Measurements from ENCODE around the gene KLK2. TPM values are rescaled to one million over a fixed set of nuclear protein-coding genes. Genes with fewer than 3 reads are reported as not detected.

The KLK2 gene
- total and polyA plus RNA-seq, 2 of the 8 experiments (the other 6 are each of a cell fraction or from before 2014, with no cell fraction given) = 0.20 TPM; not detected in 1

DNA sequence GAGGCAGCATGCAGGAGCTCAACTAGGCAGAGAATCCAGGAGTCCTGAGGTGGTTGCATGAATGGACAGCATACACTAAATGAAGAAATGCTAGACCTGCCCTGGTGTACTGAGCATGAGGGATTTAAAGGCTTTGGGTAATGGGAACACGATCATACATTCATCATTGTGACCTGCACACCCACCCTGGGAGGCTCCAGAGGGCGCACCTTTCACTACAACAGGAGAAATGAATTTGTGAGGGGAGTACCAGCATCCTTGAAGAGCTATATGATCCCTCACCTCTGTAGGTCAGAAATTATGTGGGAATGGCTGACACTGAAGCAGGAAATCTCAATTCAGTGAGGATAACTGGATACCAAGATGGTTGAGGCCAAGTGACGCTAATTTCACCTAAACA is 8.9 kb downstream of the KLK2 start:
- Histone ChIP-seq H3K9ac (replicated peaks in 1 of 4; ENCODE audit: extremely low read depth in 1 of 4, low read depth in 3 of 4, low read length in 3 of 4) (no peak overlapping the region), H3K27me3 (replicated peaks in 1 of 4; ENCODE audit: control insufficient read depth in 3 of 4, extremely low read depth in 1 of 4, insufficient read depth in 3 of 4, low read length in 3 of 4) (peaks cover 0 to 4% (median 1%) of the 10 kb centered on the region in 4 experiments; a peak in 4 of 7 replicates), H3K79me2 (ENCODE audit: control insufficient read depth in 1 of 2, insufficient read depth in 2 of 2, low read length in 2 of 2) (no peaks in the 10 kb centered on the region), H2AK5ac (ENCODE audit: low read depth, low read length) (no peak overlapping the region), H2AFZ (ENCODE audit: low read length) (no peak overlapping the region), H3K4me1 (replicated peaks in 1 of 4; ENCODE audit: control insufficient read depth in 3 of 4, insufficient read depth in 4 of 4, low read length in 3 of 4) (peaks cover 0 to 9% (median 1%) of the 10 kb centered on the region in 4 experiments; a peak in 2 of 7 replicates), H3K27ac (ENCODE audit: low read depth, low read length) (no peak overlapping the region), H3K23me2 (ENCODE audit: low read depth, low read length) (no peaks in the 10 kb centered on the region), H4K5ac (ENCODE audit: insufficient read length, low read depth, low read length) (no peak overlapping the region), H2BK15ac (ENCODE audit: low read length) (no peak overlapping the region), H3K9me3 (ENCODE audit: insufficient read depth in 2 of 2, low read depth in 1 of 2, low read length in 1 of 2) (no peaks in the 10 kb centered on the region), H2BK5ac (ENCODE audit: low read depth, low read length) (no peak overlapping the region), H2BK20ac (ENCODE audit: low read length) (no peak overlapping the region), H3K36me3 (ENCODE audit: control insufficient read depth in 2 of 4, insufficient read depth in 4 of 4, low read length in 3 of 4) (no peaks in the 10 kb centered on the region), H3K4me3 (ENCODE audit: extremely low read depth in 1 of 4, insufficient read depth in 2 of 4, low read depth in 3 of 4, low read length in 4 of 4) (no peak overlapping the region), H3K79me1 (ENCODE audit: low read depth, low read length) (no peaks in the 10 kb centered on the region), H3K14ac (ENCODE audit: insufficient read length) (no peak overlapping the region), H3K18ac (ENCODE audit: extremely low read depth, low read length) (no peak overlapping the region), H4K8ac (ENCODE audit: extremely low read depth, insufficient read depth, low read length) (no peak overlapping the region), H3K56ac (replicated peaks; ENCODE audit: insufficient read length, low read depth, low read length) (no peak overlapping the region), H3K4ac (replicated peaks; ENCODE audit: insufficient read length, low read depth, low read length) (no peak overlapping the region), H2BK120ac (replicated peaks; ENCODE audit: low read depth, low read length) (no peak overlapping the region), H4K91ac (replicated peaks; ENCODE audit: insufficient read length, low read length) (no peak overlapping the region), H4K20me1 (replicated peaks in 1 of 2; ENCODE audit: control insufficient read depth in 1 of 2, insufficient read depth in 2 of 2, low read length in 2 of 2) (no peaks in the 10 kb centered on the region), H2BK12ac (ENCODE audit: low read depth, low read length) (no peak overlapping the region), H3K23ac (ENCODE audit: insufficient read length) (no peak overlapping the region), H3K4me2 (ENCODE audit: insufficient read depth in 1 of 2, low read depth in 2 of 2, low read length in 2 of 2) (no peak overlapping the region)
- DNase-seq (ENCODE audit: low read depth in 1 of 2, low spot score in 2 of 2) (no peak), FAIRE-seq (no peak)
- POLR2A ChIA-PET (ENCODE audit: partially characterized antibody) = no interaction called here
- WGBS, 2 experiments (ENCODE audit: extremely low coverage in 1 of 2, insufficient coverage in 1 of 2, insufficient read length in 1 of 2, insufficient replicate concordance in 2 of 2, low coverage in 1 of 2, low lambda C conversion rate in 2 of 2, missing lambda C conversion rate in 1 of 2) = 67% methylated on average over 3 of the region's 3 CpGs; no CpG with 5 or more reads in 1 of the 2 experiments
- CTCF ChIA-PET (ENCODE audit: partially characterized antibody) = interaction anchor here (0.6 to 2.6 kb wide), 8 partner anchors 10 to 138 kb away, joined by 3 to 12 read pairs (median 4); no protein-coding TSS in a partner anchor
- TF ChIP-seq, protein P1, sequence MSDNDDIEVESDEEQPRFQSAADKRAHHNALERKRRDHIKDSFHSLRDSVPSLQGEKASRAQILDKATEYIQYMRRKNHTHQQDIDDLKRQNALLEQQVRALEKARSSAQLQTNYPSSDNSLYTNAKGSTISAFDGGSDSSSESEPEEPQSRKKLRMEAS (IDR thresholded peaks at IDR 0.05) = no peak
- TF ChIP-seq GTF2F1 (IDR thresholded peaks at IDR 0.05; ENCODE audit: borderline replicate concordance, low read depth, low read length) (no peak), RAD21 (IDR thresholded peaks at IDR 0.05 in 1 of 2, conservative IDR thresholded peaks at IDR 0.05 in 1 of 2; ENCODE audit: low read depth in 2 of 2, low read length in 2 of 2) (peak in 1 of 2 experiments; percentile 6; a peak in 1 of 4 replicates), EGR1 (IDR thresholded peaks at IDR 0.05; ENCODE audit: borderline replicate concordance, low read depth, low read length) (no peak), CHD1 (IDR thresholded peaks at IDR 0.05; ENCODE audit: low read depth, low read length) (no peak), NANOG (IDR thresholded peaks at IDR 0.05; ENCODE audit: insufficient read depth, low read depth, low read length, poor library complexity, severe bottlenecking) (no peak), POLR2AphosphoS5 (IDR thresholded peaks at IDR 0.05; ENCODE audit: low read depth, low read length) (no peak), HDAC2 (IDR thresholded peaks at IDR 0.05; ENCODE audit: borderline replicate concordance in 1 of 2, low read depth in 2 of 2, low read length in 2 of 2) (no peak), SUZ12 (IDR thresholded peaks at IDR 0.05; ENCODE audit: low read length) (no peak)
- TF ChIP-seq, protein P2, sequence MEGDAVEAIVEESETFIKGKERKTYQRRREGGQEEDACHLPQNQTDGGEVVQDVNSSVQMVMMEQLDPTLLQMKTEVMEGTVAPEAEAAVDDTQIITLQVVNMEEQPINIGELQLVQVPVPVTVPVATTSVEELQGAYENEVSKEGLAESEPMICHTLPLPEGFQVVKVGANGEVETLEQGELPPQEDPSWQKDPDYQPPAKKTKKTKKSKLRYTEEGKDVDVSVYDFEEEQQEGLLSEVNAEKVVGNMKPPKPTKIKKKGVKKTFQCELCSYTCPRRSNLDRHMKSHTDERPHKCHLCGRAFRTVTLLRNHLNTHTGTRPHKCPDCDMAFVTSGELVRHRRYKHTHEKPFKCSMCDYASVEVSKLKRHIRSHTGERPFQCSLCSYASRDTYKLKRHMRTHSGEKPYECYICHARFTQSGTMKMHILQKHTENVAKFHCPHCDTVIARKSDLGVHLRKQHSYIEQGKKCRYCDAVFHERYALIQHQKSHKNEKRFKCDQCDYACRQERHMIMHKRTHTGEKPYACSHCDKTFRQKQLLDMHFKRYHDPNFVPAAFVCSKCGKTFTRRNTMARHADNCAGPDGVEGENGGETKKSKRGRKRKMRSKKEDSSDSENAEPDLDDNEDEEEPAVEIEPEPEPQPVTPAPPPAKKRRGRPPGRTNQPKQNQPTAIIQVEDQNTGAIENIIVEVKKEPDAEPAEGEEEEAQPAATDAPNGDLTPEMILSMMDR (IDR thresholded peaks at IDR 0.05; ENCODE audit: control extremely low read depth in 1 of 3, insufficient read depth in 1 of 3, low read depth in 1 of 3, low read length in 3 of 3) = peak in 2 of 3 experiments; percentile 14 to 19; a peak in 3 of 4 replicates
